HG03139 (cell line): ENCODE data around the gene ABCG8.
"Not testable (repeated sequence)": the region's sequence is repeated elsewhere in the genome, so short reads cannot be mapped to it uniquely, and the experiment has no call there.

Experiments
- ATAC-seq: cut with Tn5 transposase; IDR thresholded peaks from one replicate; pipeline ENCODE4 v1.9.1; 2021; ENCODE audit not compliant: unreplicated experiment

Gene ABCG8

DNA sequence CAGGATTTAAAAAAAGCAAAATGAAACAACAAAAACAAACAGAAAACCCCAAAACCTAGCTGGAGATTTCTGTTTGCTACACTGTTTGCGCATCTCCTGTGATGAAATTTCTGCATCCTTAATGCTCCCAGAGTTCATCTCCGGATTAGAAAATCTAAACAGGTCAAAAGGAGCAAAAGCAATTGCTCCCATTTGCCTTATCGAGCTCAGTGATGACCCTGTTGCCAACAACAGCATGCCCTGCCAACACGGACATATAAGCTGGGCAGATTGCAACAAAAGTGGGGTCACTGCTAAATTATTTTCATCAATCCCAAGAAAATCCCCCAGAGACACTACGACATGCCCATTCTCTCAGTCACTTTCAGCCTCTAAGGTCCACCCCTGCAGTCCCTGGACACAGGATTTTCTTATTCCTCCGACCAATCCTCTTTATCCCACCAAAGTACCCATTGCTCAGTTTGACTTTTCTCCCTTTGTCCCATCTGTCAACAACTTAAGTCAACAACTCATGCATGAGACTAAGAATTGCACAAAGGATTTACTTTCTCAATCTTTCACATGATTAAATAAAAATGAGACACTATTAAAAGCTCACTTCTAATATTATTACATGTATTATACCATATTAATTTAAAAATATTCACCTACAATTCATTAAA, 67.8 kb downstream of the ABCG8 start:
- ATAC-seq = no peak

DNA sequence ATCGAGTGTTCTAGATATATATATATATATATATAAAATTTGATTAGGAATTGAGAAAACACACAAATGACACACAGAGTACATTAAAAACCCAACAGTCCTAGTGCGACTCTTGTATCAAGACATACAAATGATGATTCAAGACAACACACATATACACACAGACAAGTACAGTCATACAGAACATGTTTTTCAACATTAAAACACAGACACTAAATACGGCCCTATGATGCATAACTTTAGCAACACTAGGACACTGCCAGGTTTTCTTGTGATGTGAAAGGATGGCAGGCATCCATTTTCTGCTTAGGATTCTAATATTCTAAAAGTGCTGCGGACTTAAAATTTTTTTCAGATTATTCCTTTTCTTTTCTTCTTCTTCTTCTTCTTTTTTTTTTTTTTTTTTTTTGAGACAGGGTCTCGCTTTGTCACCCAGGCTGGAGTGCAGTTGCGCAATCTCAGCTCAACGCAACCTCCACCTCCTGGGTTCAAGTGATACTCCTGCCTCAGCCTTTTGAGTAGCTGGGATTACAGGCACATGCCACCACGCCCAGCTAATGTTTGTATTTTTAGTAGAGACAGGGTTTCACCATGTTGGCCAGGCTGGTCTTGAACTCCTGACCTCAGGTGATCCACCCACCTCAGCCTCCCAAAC, 72.5 kb downstream of the ABCG8 start:
- ATAC-seq = not testable (repeated sequence)

DNA sequence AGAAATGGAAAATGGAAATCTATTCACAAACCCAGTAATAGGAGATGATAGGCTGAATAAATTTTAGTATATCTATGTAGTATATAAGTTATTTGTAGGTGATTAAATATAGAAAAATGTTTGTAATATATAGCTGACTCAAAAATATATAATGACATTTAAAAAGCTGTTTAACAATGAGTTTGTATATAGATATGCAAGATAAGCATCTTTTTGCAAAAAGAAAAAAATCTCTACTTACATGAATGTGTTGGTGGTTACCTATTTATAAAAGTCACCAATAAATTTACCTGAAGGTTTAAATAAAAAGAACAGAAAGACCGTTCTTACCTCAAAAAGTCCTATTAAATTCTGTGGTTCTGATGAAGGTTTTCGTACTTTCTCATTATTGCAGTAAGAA, 85.7 kb downstream of the ABCG8 start:
- no peak for ATAC-seq

DNA sequence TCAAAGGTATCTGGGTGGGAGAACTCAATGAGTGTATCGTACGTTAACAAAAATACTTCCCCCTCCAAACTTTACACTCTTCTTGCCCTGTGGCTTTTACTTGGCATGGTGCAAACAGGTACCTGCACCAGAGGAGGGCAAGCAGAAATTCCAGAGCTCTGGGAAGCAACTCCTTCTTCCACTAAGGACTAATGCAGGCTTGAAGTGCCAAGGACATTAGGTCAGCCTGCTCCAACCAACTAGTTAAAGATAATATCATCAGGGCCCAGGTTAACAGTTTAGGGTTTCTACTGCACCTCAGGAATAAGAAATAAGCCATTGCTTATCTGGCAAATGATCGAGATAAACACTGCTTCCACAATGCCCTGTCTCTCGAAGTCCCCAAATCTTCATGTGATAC, 86.7 kb downstream of the ABCG8 start:
- ATAC-seq = no peak

DNA sequence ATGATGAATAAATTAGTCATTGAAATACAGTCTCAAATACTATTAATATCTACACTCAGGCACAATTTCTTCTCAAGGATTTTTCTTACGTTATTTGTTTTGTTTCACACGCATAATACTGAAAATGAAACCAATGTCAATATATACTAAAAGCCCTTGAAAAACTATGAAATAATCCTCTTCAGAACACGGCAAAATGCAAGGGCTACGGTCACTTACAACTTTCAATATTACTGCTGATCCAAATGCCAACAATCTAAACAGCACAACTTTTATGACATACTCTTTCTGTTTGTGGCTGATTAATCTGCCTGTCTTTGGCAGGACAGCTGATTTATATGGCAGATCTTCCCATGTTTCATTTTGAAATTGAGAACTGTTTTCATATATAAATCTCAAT, 88.7 kb downstream of the ABCG8 start:
- no peak for ATAC-seq

DNA sequence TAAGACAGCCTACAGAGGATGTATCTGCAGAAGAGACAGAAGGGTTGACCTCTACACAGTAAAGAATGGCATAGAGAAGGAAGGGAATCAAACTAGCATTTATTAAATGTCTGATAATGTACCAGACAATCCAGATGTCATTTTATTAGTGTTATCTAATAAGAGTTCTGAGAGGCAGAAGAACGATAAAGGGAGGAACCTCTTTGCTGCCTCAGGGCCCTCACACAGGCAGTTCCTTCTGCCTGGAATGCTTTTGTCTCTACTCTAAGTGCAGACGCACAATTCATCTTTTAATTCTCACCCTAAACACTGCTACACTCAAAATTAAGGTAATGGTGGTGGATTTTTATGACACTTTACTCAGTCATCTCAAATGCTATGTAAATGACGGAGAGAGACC, 92.5 kb downstream of the ABCG8 start:
- ATAC-seq = no peak
